ENCODE measurements around the gene STK32A. TPM values are rescaled to one million over a fixed set of nuclear protein-coding genes. Genes with fewer than 3 reads are reported as not detected.

Gene STK32A
- total RNA-seq, 2 donors from 2014 or later: 0.64 to 12.9 TPM

- intact Hi-C loops (cut with DNase I): no loop called here
- no peak overlapping the region for H3K27ac ChIP-seq
- no peak for DNase-seq (ENCODE audit: low spot score)
- no peaks in the 10 kb centered on the region for H3K36me3 ChIP-seq
- no peaks in the 10 kb centered on the region for H3K4me1 ChIP-seq (replicated peaks)
- H3K27me3 ChIP-seq (replicated peaks; ENCODE audit: insufficient read depth): peaks cover 3% of the 10 kb centered on the region
- H3K9me3 ChIP-seq: no peaks in the 10 kb centered on the region
- WGBS: 41% methylated on average over 1 of the region's 1 CpG
- H3K4me3 ChIP-seq: no peak overlapping the region
- no peak for TF ChIP-seq POLR2A (IDR thresholded peaks at IDR 0.05)
- TF ChIP-seq, protein P1, sequence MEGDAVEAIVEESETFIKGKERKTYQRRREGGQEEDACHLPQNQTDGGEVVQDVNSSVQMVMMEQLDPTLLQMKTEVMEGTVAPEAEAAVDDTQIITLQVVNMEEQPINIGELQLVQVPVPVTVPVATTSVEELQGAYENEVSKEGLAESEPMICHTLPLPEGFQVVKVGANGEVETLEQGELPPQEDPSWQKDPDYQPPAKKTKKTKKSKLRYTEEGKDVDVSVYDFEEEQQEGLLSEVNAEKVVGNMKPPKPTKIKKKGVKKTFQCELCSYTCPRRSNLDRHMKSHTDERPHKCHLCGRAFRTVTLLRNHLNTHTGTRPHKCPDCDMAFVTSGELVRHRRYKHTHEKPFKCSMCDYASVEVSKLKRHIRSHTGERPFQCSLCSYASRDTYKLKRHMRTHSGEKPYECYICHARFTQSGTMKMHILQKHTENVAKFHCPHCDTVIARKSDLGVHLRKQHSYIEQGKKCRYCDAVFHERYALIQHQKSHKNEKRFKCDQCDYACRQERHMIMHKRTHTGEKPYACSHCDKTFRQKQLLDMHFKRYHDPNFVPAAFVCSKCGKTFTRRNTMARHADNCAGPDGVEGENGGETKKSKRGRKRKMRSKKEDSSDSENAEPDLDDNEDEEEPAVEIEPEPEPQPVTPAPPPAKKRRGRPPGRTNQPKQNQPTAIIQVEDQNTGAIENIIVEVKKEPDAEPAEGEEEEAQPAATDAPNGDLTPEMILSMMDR (IDR thresholded peaks at IDR 0.05): no peak
- TF ChIP-seq POLR2AphosphoS5 (IDR thresholded peaks at IDR 0.05): no peak
Measured at GRCh38 chr5:147190331-147190730, 44.5 kb upstream of the STK32A start.

DNA sequence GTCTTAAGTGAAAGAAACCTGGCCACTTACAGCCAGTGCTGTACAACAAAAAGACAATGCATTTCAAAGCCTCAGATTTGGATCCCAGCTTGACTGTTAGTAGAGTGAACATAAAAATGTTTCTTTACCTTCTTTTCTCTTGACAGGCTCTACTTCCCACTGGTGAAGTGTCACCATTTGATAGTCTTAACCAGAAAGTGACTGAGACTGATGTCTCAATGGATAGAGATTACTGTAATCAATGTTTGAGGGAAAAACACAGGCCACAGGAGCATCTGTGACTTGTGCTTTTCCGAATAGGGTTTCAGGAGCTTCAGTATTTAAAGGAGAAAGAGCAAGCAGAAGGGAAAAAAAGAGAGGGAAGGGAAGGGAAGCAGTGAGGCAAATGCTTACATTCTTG, 41.7 kb upstream of the STK32A start:
- 95% methylated on average over 1 of the region's 1 CpG for WGBS
- DNase-seq (ENCODE audit: low spot score): no peak
- Histone ChIP-seq H3K4me1 (replicated peaks) (no peaks in the 10 kb centered on the region), H3K36me3 (no peaks in the 10 kb centered on the region), H3K27ac (no peak overlapping the region), H3K27me3 (replicated peaks; ENCODE audit: insufficient read depth) (peaks cover 3% of the 10 kb centered on the region), H3K9me3 (no peaks in the 10 kb centered on the region), H3K4me3 (no peak overlapping the region)
- TF ChIP-seq POLR2A (IDR thresholded peaks at IDR 0.05) (no peak), POLR2AphosphoS5 (IDR thresholded peaks at IDR 0.05) (no peak)
- TF ChIP-seq, protein P1 (IDR thresholded peaks at IDR 0.05): no peak
- intact Hi-C loops (cut with DNase I): no loop called here

DNA sequence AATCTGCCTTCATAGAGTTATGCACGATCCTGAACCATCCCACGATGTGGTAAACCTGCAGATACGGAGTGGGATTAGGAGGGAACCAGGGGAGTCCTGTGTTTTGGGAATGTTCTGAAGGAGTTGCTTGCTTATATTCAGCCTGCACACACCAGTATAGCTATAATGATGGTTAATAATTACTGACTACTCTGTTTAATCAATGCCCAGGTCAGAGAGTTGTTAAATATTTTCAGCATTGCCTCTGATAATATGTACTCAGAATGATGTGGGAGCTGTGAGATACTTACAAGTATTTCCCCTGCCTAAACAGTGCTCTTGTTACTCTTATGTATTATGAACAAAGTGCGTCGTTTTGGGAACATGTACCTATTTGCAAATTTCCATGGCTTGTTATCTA, 34.8 kb upstream of the STK32A start:
- no peak for DNase-seq (ENCODE audit: low spot score)
- intact Hi-C loops (cut with DNase I): no loop called here
- Histone ChIP-seq H3K4me1 (replicated peaks) (no peaks in the 10 kb centered on the region), H3K9me3 (no peaks in the 10 kb centered on the region), H3K36me3 (no peaks in the 10 kb centered on the region), H3K27me3 (replicated peaks; ENCODE audit: insufficient read depth) (no peaks in the 10 kb centered on the region), H3K27ac (no peak overlapping the region), H3K4me3 (no peak overlapping the region)
- TF ChIP-seq, protein P1 (IDR thresholded peaks at IDR 0.05): no peak
- no peak for TF ChIP-seq POLR2A (IDR thresholded peaks at IDR 0.05)
- TF ChIP-seq POLR2AphosphoS5 (IDR thresholded peaks at IDR 0.05): no peak
- 79% methylated on average over 5 of the region's 5 CpGs for WGBS

DNA sequence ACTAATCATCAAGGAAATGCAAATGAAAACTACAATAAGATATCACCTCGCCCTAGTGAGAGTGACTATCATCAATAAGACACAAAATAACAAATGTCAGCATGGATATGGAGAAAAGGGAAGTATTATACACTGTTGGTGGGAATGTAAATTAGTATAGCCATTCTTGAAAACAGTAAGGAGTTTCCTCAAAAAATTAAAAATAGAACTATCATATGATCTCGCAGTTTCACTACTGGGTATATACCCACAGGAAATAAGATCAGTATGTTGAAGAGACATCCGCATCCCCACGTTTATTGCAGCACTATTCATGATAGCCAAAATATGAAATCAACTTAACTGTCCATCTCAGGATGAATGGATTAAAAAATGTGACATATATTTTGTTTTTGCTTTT, 31.6 kb upstream of the STK32A start:
- H3K9me3 ChIP-seq: no peaks in the 10 kb centered on the region
- H3K36me3 ChIP-seq: no peaks in the 10 kb centered on the region
- DNase-seq (ENCODE audit: low spot score): no peak
- H3K4me1 ChIP-seq (replicated peaks): no peaks in the 10 kb centered on the region
- no peak for TF ChIP-seq POLR2AphosphoS5 (IDR thresholded peaks at IDR 0.05)
- TF ChIP-seq, protein P1 (IDR thresholded peaks at IDR 0.05): no peak
- no peak for TF ChIP-seq POLR2A (IDR thresholded peaks at IDR 0.05)
- no peaks in the 10 kb centered on the region for H3K27me3 ChIP-seq (replicated peaks; ENCODE audit: insufficient read depth)
- H3K4me3 ChIP-seq: no peak overlapping the region
- intact Hi-C loops (cut with DNase I): no loop called here
- no peak overlapping the region for H3K27ac ChIP-seq
- WGBS: 81% methylated on average over 4 of the region's 4 CpGs

DNA sequence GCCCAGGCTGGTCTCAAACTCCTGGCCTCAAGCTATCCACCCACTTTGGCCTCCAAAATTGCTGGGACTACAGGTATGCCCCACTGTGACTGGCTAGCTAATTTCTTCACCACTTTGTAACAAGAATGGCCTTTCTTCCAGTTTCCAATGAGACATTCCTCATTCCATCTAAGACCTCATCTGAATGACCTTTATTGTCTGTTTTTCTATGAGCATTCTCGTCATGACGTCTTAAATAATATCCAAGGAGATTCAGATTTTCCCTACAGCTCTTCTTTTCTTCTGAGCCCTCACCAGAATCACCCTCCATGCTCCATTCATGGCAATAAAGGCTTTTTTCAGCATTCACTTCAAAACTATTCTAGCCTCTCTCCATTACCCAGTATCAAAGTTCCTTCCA, 30.2 kb upstream of the STK32A start:
- H3K9me3 ChIP-seq: no peaks in the 10 kb centered on the region
- no peaks in the 10 kb centered on the region for H3K36me3 ChIP-seq
- H3K4me3 ChIP-seq: no peak overlapping the region
- H3K4me1 ChIP-seq (replicated peaks): no peaks in the 10 kb centered on the region
- no peak overlapping the region for H3K27ac ChIP-seq
- 88% methylated on average over 2 of the region's 2 CpGs for WGBS
- TF ChIP-seq POLR2AphosphoS5 (IDR thresholded peaks at IDR 0.05) (no peak), POLR2A (IDR thresholded peaks at IDR 0.05) (no peak)
- TF ChIP-seq, protein P1 (IDR thresholded peaks at IDR 0.05): no peak
- DNase-seq (ENCODE audit: low spot score): no peak
- H3K27me3 ChIP-seq (replicated peaks; ENCODE audit: insufficient read depth): no peaks in the 10 kb centered on the region
- intact Hi-C loops (cut with DNase I): no loop called here
